Vagina (tissue), 2 donors: ENCODE results near the gene FAR2.

ENCODE experiments used
- POLR2A ChIP-seq, 2 donors: fragments of 450-650 bp; IDR thresholded peaks; one replicate each; pipeline ENCODE4 v1.6.1; 2017; ENCODE audit warnings: antibody characterized with exemption in 2 of 2, mild to moderate bottlenecking in 2 of 2, moderate library complexity in 2 of 2
- POLR2AphosphoS5 ChIP-seq, 2 donors: sonication (generic); formaldehyde crosslinking; IDR thresholded peaks; one replicate each; pipeline ENCODE4 v1.9.0; 2017; ENCODE audit warnings: antibody characterized with exemption in 2 of 2, mild to moderate bottlenecking in 2 of 2, low read depth in 1 of 2; ENCODE audit not compliant: insufficient read depth in 1 of 2
- TF ChIP-seq, protein P1 (sequence below), 3 experiments: fragments of 450-650 bp in 2 of 3; fragments of 200-600 bp in 1 of 3; sonication (generic) in 1 of 3; IDR thresholded peaks; one replicate each; pipeline ENCODE4 v1.5.1; 2017 to 2019; ENCODE audit warnings: antibody characterized with exemption in 3 of 3, mild to moderate bottlenecking in 2 of 3, moderate library complexity in 2 of 3

DNA sequence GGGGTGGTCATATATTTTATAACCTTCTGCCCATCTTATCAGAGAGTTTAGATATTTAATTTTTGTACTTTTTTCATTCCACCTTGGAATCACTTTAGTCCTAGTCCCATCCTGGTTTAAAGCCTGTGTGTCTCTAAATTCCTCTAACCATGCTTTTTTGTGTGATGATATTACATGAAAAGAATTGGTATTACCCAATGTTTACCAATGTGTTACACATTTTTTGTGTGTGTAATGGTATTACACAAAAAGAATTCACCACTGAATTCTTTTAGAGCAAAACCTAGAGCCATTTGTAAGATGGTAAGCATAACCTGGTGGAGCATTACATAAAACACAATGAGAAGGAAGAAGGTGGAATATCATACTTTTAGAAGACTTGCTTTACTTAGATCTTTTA lies 77.5 kb downstream of the FAR2 start:
- TF ChIP-seq, protein P1, sequence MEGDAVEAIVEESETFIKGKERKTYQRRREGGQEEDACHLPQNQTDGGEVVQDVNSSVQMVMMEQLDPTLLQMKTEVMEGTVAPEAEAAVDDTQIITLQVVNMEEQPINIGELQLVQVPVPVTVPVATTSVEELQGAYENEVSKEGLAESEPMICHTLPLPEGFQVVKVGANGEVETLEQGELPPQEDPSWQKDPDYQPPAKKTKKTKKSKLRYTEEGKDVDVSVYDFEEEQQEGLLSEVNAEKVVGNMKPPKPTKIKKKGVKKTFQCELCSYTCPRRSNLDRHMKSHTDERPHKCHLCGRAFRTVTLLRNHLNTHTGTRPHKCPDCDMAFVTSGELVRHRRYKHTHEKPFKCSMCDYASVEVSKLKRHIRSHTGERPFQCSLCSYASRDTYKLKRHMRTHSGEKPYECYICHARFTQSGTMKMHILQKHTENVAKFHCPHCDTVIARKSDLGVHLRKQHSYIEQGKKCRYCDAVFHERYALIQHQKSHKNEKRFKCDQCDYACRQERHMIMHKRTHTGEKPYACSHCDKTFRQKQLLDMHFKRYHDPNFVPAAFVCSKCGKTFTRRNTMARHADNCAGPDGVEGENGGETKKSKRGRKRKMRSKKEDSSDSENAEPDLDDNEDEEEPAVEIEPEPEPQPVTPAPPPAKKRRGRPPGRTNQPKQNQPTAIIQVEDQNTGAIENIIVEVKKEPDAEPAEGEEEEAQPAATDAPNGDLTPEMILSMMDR (IDR thresholded peaks at IDR 0.05): no peak
- TF ChIP-seq POLR2A (IDR thresholded peaks at IDR 0.05) (no peak), POLR2AphosphoS5 (IDR thresholded peaks at IDR 0.05; ENCODE audit: insufficient read depth in 1 of 2, low read depth in 1 of 2) (no peak)
